Erythroblast (primary cell): Measurements from ENCODE around the gene FAM168A.

Experiments used
- GATA1 ChIP-seq: IDR thresholded peaks from 2 replicates; pipeline ENCODE4 v1.6.1; 2011; ENCODE audit warnings: low read depth, mild to moderate bottlenecking, control low read depth, low read length, moderate library complexity
- POLR2A ChIP-seq: IDR thresholded peaks from 2 replicates; pipeline ENCODE4 v1.6.1; 2011; ENCODE audit warnings: mild to moderate bottlenecking, low read length

DNA sequence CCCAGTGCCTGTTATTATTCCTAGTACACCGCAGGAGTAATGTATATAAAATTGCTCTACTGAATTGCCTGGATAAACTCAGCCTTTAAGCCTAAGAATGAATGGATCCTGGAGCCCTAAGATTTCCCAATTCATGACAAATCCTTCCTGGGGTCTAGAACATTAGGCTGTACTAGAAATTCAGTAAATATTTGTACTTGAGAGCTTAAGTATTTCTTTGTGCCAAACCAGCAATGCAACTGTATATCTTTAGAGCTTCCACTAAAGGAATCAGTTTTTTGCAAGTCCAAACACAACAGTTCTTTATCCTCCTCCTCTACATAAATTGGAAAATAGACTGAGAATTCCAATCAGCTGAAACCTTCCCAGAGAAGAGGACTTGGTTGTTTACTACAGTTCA, 65.6 kb downstream of the FAM168A start:
- no peak for TF ChIP-seq POLR2A
- TF ChIP-seq GATA1: no peak
